PC-3 (cell line): ENCODE measurements around the gene NOL8.

ENCODE experiments used
- EZH2phosphoT487 ChIP-seq: fragments of 300-600 bp; sonication (generic); IDR thresholded peaks from 2 replicates; pipeline ENCODE4 v1.6.1; 2018; ENCODE audit warnings: mild to moderate bottlenecking, antibody characterized with exemption, low read length, borderline replicate concordance
- TF ChIP-seq, protein P1 (sequence below): fragments of 300-600 bp; sonication (generic); conservative IDR thresholded peaks from 2 replicates; pipeline ENCODE4 v1.5.1; 2017; ENCODE audit warnings: antibody characterized with exemption, low read depth, mild to moderate bottlenecking, low read length

DNA sequence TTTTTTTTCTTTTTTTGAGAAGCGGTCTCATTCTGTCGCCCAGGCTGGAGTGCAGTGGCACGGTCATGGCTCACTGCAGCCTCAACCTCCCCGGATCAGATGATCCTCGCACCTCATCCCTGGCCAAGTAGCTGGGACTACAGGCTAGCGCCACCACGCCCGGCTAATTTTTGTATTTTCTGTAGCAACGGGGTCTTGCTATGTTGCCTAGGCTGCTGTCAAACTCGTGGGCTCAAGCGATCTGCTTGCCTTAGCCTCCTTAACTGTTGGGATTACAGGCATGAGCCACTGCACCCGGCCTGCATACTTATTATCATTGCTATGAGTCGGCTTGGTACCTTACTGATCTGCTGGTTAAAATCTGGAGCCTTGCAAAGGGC, 30.9 kb downstream of the NOL8 start:
- TF ChIP-seq, protein P1, sequence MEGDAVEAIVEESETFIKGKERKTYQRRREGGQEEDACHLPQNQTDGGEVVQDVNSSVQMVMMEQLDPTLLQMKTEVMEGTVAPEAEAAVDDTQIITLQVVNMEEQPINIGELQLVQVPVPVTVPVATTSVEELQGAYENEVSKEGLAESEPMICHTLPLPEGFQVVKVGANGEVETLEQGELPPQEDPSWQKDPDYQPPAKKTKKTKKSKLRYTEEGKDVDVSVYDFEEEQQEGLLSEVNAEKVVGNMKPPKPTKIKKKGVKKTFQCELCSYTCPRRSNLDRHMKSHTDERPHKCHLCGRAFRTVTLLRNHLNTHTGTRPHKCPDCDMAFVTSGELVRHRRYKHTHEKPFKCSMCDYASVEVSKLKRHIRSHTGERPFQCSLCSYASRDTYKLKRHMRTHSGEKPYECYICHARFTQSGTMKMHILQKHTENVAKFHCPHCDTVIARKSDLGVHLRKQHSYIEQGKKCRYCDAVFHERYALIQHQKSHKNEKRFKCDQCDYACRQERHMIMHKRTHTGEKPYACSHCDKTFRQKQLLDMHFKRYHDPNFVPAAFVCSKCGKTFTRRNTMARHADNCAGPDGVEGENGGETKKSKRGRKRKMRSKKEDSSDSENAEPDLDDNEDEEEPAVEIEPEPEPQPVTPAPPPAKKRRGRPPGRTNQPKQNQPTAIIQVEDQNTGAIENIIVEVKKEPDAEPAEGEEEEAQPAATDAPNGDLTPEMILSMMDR = no peak
- no peak for TF ChIP-seq EZH2phosphoT487
